Stomach (tissue), 4 donors: Measurements from ENCODE around the gene KCNF1.

Source experiments
- CTCF ChIP-seq, 7 experiments: fragments of 450-650 bp in 4 of 7; fragments of 200-600 bp in 3 of 7; sonication (generic) in 3 of 7; IDR thresholded peaks; one replicate each; pipeline ENCODE4 v1.5.1; 2016 to 2019; ENCODE audit warnings: antibody characterized with exemption in 7 of 7, control low read depth in 2 of 7, mild to moderate bottlenecking in 1 of 7
- EP300 ChIP-seq: sonication (generic); formaldehyde crosslinking; IDR thresholded peaks from one replicate; pipeline ENCODE4 v1.6.1; 2017; ENCODE audit warnings: antibody characterized with exemption
- POLR2A ChIP-seq, 4 donors: fragments of 450-650 bp; IDR thresholded peaks; one replicate each; pipeline ENCODE4 v1.6.1; 2016; ENCODE audit warnings: antibody characterized with exemption in 4 of 4, control low read depth in 2 of 4, mild to moderate bottlenecking in 1 of 4, moderate library complexity in 1 of 4
- POLR2AphosphoS5 ChIP-seq, 3 donors: sonication (generic); formaldehyde crosslinking; IDR thresholded peaks; one replicate each; pipeline ENCODE4 v1.6.1; 2016; ENCODE audit warnings: antibody characterized with exemption in 3 of 3

- no peak for TF ChIP-seq POLR2AphosphoS5 (IDR thresholded peaks at IDR 0.05)
- TF ChIP-seq CTCF (IDR thresholded peaks at IDR 0.05) = no peak
- TF ChIP-seq POLR2A (IDR thresholded peaks at IDR 0.05) = no peak
- TF ChIP-seq EP300 = no peak
These were observed 40.1 kb downstream of the KCNF1 start for GRCh38 chr2:10951558-10952414.
